Endothelial cell of umbilical vein (primary cell): ENCODE data around the gene ARFGEF3. TPM values are rescaled to one million over a fixed set of nuclear protein-coding genes. Genes with fewer than 3 reads are reported as not detected.

Source experiments
- BruUV-seq: library from RNA; stranded (reverse); fragments of 400-500 nt; replicated peaks from 2 replicates; lab custom pipeline; 2021; lab: Mats Ljungman, UMichigan
- CTCF ChIA-PET: fragments of 300-600, 350-600 bp; sonication (Branson Sonifier 250); formaldehyde crosslinking; loops from one replicate; lab custom pipeline; 2021; ENCODE audit warnings: antibody characterized with exemption, inconsistent platforms; lab: Charles Lee
- POLR2A ChIA-PET: fragments of 300-600, 350-600 bp; sonication (Branson Sonifier 250); formaldehyde crosslinking; loops from one replicate; lab custom pipeline; 2021; ENCODE audit warnings: antibody characterized with exemption, inconsistent platforms; lab: Charles Lee
- DNase-seq: peaks from one replicate; pipeline ENCODE4 v3.0.0-alpha.2; 2011; ENCODE audit warnings: low read depth, low spot score
- FAIRE-seq: peaks from 2 replicates; lab custom pipeline; 2011; peaks lifted over from hg19 to GRCh38; lab: Jason Lieb, UNC
- H2AFZ ChIP-seq: 2 replicates; pipeline ENCODE4 v1.6.0; 2012; ENCODE audit warnings: low read depth, low read length, control low read depth, inconsistent platforms
- H3K27ac ChIP-seq: 2 replicates; pipeline ENCODE4 v1.5.1; 2011; ENCODE audit warnings: low read depth, mild to moderate bottlenecking, control low read depth, low read length, moderate library complexity; ENCODE audit not compliant: insufficient read depth
- H3K27me3 ChIP-seq, 2 experiments: 2 replicates each; pipeline versions ENCODE4 v1.6.0 to v1.6.1; 2011; ENCODE audit warnings: low read length in 2 of 2, mixed read lengths in 1 of 2; ENCODE audit not compliant: control insufficient read depth in 2 of 2, insufficient read depth in 2 of 2
- H3K36me3 ChIP-seq, 2 experiments: 2 replicates in 1 of 2; 3 replicates in 1 of 2; pipeline ENCODE4 v1.5.1; 2011; ENCODE audit warnings: low read length in 2 of 2, mild to moderate bottlenecking in 1 of 2, moderate library complexity in 1 of 2; ENCODE audit not compliant: control insufficient read depth in 2 of 2, insufficient read depth in 2 of 2; ENCODE audit errors: extremely low read depth in 1 of 2
- H3K4me1 ChIP-seq: 3 replicates; pipeline ENCODE4 v1.5.1; 2011; ENCODE audit warnings: mild to moderate bottlenecking, low read length; ENCODE audit not compliant: control insufficient read depth, insufficient read depth; ENCODE audit errors: extremely low read depth
- H3K4me2 ChIP-seq: 2 replicates; pipeline ENCODE4 v1.6.1; 2011; ENCODE audit warnings: low read length, control low read depth, mixed read lengths; ENCODE audit not compliant: insufficient read depth
- H3K4me3 ChIP-seq, 3 experiments: fragments of 200-600 bp in 1 of 3; sonication (generic), shearing (Covaris generic) in 1 of 3; replicated peaks in 1 of 3; 2 replicates each; pipeline ENCODE4 v1.5.1; 2011 to 2016; ENCODE audit warnings: control low read depth in 3 of 3, low read length in 3 of 3, mild to moderate bottlenecking in 2 of 3, inconsistent platforms in 1 of 3, low read depth in 1 of 3, moderate library complexity in 1 of 3; ENCODE audit not compliant: insufficient read depth in 1 of 3
- H3K79me2 ChIP-seq: 2 replicates; pipeline ENCODE4 v1.6.0; 2012; ENCODE audit warnings: low read length, inconsistent platforms; ENCODE audit not compliant: control insufficient read depth, insufficient read depth
- H3K9ac ChIP-seq: replicated peaks from 2 replicates; pipeline ENCODE3; 2011; ENCODE audit warnings: low read length, control low read depth; ENCODE audit not compliant: insufficient read depth; ENCODE audit errors: extremely low read depth
- H3K9me1 ChIP-seq: replicated peaks from 3 replicates; pipeline ENCODE4 v1.6.0; 2011; ENCODE audit warnings: mild to moderate bottlenecking, low read length; ENCODE audit not compliant: control insufficient read depth, insufficient read depth; ENCODE audit errors: extremely low read depth
- H3K9me3 ChIP-seq: replicated peaks from 2 replicates; pipeline ENCODE4 v1.5.1; 2012; ENCODE audit warnings: low read length, inconsistent platforms; ENCODE audit not compliant: control insufficient read depth, insufficient read depth
- H4K20me1 ChIP-seq: replicated peaks from 2 replicates; pipeline ENCODE3; 2011; ENCODE audit warnings: mild to moderate bottlenecking, low read length; ENCODE audit not compliant: control insufficient read depth, insufficient read depth; ENCODE audit errors: extremely low read depth
- EZH2 ChIP-seq: IDR thresholded peaks from 2 replicates; pipeline ENCODE4 v1.6.1; 2012; ENCODE audit warnings: borderline replicate concordance, low read depth, mild to moderate bottlenecking, moderate library complexity, low read length, inconsistent platforms; ENCODE audit not compliant: severe bottlenecking
- FOS ChIP-seq: IDR thresholded peaks from 2 replicates; pipeline ENCODE4 v1.6.1; 2011; ENCODE audit warnings: mild to moderate bottlenecking, low read length, moderate library complexity, borderline replicate concordance; ENCODE audit not compliant: insufficient read depth
- GATA2 ChIP-seq: IDR thresholded peaks from 2 replicates; pipeline ENCODE4 v1.7.0; 2011; ENCODE audit warnings: low read depth, mild to moderate bottlenecking, moderate library complexity, mixed read lengths, low read length; ENCODE audit not compliant: insufficient read length, insufficient read depth
- JUN ChIP-seq: IDR thresholded peaks from 2 replicates; pipeline ENCODE4 v1.6.1; 2011; ENCODE audit warnings: borderline replicate concordance, low read depth; ENCODE audit not compliant: insufficient read length, insufficient read depth
- MYC ChIP-seq: IDR thresholded peaks from one replicate; pipeline ENCODE4 v1.6.1; 2011; ENCODE audit warnings: mild to moderate bottlenecking, low read depth, low read length
- POLR2A ChIP-seq: IDR thresholded peaks from 2 replicates; pipeline ENCODE4 v1.6.1; 2012; ENCODE audit warnings: low read depth, mild to moderate bottlenecking, control low read depth, low read length
- POLR2AphosphoS5 ChIP-seq: IDR thresholded peaks from 2 replicates; pipeline ENCODE4 v1.6.1; 2012; ENCODE audit warnings: low read depth, mild to moderate bottlenecking, control low read depth, low read length, moderate library complexity; ENCODE audit not compliant: insufficient read depth
- dilution Hi-C: fragments of 300-500 bp; cut with MboI; formaldehyde crosslinking; loops from one replicate; pipeline ENCODE4 v1.15.0; 2019; ENCODE audit warnings: low sequenced_read_pairs; ENCODE audit not compliant: extremely low pct_ligation_motif_present
- intact Hi-C: fragments of 100-400 bp; cut with micrococcal nuclease; formaldehyde crosslinking; loops from one replicate; pipeline ENCODE4 v1.10.0; 2022
- polyA plus RNA-seq, 4 experiments: library from polyadenylated mRNA; depleted of rRNA in 3 of 4; stranded (reverse) in 3 of 4; unstranded in 1 of 4; fragments of >200 nt; gene quantifications; 2 replicates each; pipeline versions ENCODE4 v1.2.1 to v1.2.3, GENCODE V29; 2011 to 2012; ENCODE audit warnings: missing spikeins in 1 of 4
- total RNA-seq: library from RNA; stranded (reverse); gene quantifications from 2 replicates; pipeline ENCODE4 v1.2.3, GENCODE V29; 2021
- TF ChIP-seq, protein P1 (sequence below), 2 donors: IDR thresholded peaks; 1 replicate in 1 of 2; 2 replicates in 1 of 2; pipeline ENCODE4 v1.5.1; 2011; ENCODE audit warnings: low read length in 2 of 2, mild to moderate bottlenecking in 2 of 2, moderate library complexity in 2 of 2, control low read depth in 1 of 2, inconsistent platforms in 1 of 2, low read depth in 1 of 2; ENCODE audit not compliant: insufficient read depth in 1 of 2; ENCODE audit errors: extremely low read depth in 1 of 2
- TF ChIP-seq, protein P2 (sequence below): IDR thresholded peaks from 2 replicates; pipeline ENCODE4 v1.6.1; 2011; ENCODE audit not compliant: insufficient read depth, insufficient read length

Gene ARFGEF3
- total and polyA plus RNA-seq, 2 donors (not counting 3 experiments of a cell fraction or from before 2014, with no cell fraction given), result 1.3 to 7.3 TPM

DNA sequence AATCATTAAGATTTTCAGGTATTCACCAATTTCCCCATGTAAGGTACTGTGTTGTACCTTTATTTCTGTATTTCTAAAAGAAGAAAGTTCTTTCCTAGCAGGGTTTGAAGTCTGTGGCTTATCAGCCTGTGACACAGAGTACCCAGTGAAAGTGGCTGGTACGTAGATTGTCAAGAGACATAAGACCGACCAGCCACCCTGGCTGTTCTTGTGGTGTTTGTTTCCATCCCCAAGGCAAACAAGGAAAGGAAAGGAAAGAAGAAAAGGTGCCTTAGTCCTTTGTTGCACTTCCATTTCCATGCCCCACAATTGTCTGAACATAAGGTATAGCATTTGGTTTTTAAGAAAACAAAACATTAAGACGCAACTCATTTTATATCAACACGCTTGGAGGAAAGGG lies 175.3 kb downstream of the ARFGEF3 start:
- CTCF ChIA-PET, result no interaction called here
- Histone ChIP-seq H4K20me1 (no peaks in the 10 kb centered on the region), H3K4me3 (no peak overlapping the region), H2AFZ (no peak overlapping the region), H3K9me3 (no peaks in the 10 kb centered on the region), H3K27ac (no peak overlapping the region), H3K27me3 (no peaks in the 10 kb centered on the region), H3K9ac (no peak overlapping the region), H3K9me1 (no peaks in the 10 kb centered on the region), H3K4me1 (no peaks in the 10 kb centered on the region), H3K4me2 (no peak overlapping the region), H3K79me2 (no peaks in the 10 kb centered on the region), H3K36me3 (peaks cover 0 to 2% of the 10 kb centered on the region in 2 experiments)
- no TSS peak for BruUV-seq
- intact Hi-C loops (no loop called here), dilution Hi-C loops (no loop called here)
- DNase-seq, result no peak
- FAIRE-seq, result no peak
- POLR2A ChIA-PET, result no interaction called here
- TF ChIP-seq, protein P1, sequence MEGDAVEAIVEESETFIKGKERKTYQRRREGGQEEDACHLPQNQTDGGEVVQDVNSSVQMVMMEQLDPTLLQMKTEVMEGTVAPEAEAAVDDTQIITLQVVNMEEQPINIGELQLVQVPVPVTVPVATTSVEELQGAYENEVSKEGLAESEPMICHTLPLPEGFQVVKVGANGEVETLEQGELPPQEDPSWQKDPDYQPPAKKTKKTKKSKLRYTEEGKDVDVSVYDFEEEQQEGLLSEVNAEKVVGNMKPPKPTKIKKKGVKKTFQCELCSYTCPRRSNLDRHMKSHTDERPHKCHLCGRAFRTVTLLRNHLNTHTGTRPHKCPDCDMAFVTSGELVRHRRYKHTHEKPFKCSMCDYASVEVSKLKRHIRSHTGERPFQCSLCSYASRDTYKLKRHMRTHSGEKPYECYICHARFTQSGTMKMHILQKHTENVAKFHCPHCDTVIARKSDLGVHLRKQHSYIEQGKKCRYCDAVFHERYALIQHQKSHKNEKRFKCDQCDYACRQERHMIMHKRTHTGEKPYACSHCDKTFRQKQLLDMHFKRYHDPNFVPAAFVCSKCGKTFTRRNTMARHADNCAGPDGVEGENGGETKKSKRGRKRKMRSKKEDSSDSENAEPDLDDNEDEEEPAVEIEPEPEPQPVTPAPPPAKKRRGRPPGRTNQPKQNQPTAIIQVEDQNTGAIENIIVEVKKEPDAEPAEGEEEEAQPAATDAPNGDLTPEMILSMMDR (IDR thresholded peaks at IDR 0.05; ENCODE audit: extremely low read depth in 1 of 2, insufficient read depth in 1 of 2, low read depth in 1 of 2, low read length in 2 of 2), result no peak
- TF ChIP-seq, protein P2, sequence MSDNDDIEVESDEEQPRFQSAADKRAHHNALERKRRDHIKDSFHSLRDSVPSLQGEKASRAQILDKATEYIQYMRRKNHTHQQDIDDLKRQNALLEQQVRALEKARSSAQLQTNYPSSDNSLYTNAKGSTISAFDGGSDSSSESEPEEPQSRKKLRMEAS, result no peak
- no peak for TF ChIP-seq MYC
- TF ChIP-seq EZH2, result no peak
- TF ChIP-seq GATA2, result no peak
- no peak for TF ChIP-seq JUN
- no peak for TF ChIP-seq FOS
- no peak for TF ChIP-seq POLR2A
- TF ChIP-seq POLR2AphosphoS5, result no peak
